ENCODE measurements around the gene C17orf113. TPM values are rescaled to one million over a fixed set of nuclear protein-coding genes. Genes with fewer than 3 reads are reported as not detected.

The C17orf113 gene
- total and polyA plus RNA-seq, 4 donors = 0.12 to 0.17 (median 0.14) TPM; not detected in 1

- Histone ChIP-seq H3K27ac (ENCODE audit: low read depth in 1 of 2, low read length in 2 of 2) (no peak overlapping the region), H3K27me3 (ENCODE audit: control insufficient read depth in 4 of 4, insufficient read depth in 4 of 4, low read length in 3 of 4) (no peaks in the 10 kb centered on the region), H3K9ac (ENCODE audit: low read depth in 1 of 2, low read length in 2 of 2) (no peak overlapping the region), H3K4me3 (ENCODE audit: low read depth in 1 of 3, low read length in 3 of 3) (no peak overlapping the region), H3K4me1 (ENCODE audit: control insufficient read depth in 4 of 4, insufficient read depth in 4 of 4, low read length in 3 of 4) (peaks cover 0 to 41% (median 33%) of the 10 kb centered on the region in 4 donors), H3K9me3 (ENCODE audit: control insufficient read depth in 4 of 4, low read length in 3 of 4) (no peaks in the 10 kb centered on the region), H3K36me3 (ENCODE audit: control insufficient read depth in 4 of 4, insufficient read depth in 3 of 4, low read depth in 1 of 4, low read length in 3 of 4) (peaks cover 3 to 8% (median 6%) of the 10 kb centered on the region in 4 donors)
- DNase-seq (ENCODE audit: low spot score) = no peak
- WGBS = 38% methylated on average over 3 of the region's 3 CpGs
- no peak for TF ChIP-seq RXRA (IDR thresholded peaks at IDR 0.05)
Observed at GRCh38 chr17:42018339-42018738, 32.1 kb downstream of the C17orf113 start.

- TF ChIP-seq SP1 (IDR thresholded peaks at IDR 0.05) = no peak
- TF ChIP-seq, protein P1, sequence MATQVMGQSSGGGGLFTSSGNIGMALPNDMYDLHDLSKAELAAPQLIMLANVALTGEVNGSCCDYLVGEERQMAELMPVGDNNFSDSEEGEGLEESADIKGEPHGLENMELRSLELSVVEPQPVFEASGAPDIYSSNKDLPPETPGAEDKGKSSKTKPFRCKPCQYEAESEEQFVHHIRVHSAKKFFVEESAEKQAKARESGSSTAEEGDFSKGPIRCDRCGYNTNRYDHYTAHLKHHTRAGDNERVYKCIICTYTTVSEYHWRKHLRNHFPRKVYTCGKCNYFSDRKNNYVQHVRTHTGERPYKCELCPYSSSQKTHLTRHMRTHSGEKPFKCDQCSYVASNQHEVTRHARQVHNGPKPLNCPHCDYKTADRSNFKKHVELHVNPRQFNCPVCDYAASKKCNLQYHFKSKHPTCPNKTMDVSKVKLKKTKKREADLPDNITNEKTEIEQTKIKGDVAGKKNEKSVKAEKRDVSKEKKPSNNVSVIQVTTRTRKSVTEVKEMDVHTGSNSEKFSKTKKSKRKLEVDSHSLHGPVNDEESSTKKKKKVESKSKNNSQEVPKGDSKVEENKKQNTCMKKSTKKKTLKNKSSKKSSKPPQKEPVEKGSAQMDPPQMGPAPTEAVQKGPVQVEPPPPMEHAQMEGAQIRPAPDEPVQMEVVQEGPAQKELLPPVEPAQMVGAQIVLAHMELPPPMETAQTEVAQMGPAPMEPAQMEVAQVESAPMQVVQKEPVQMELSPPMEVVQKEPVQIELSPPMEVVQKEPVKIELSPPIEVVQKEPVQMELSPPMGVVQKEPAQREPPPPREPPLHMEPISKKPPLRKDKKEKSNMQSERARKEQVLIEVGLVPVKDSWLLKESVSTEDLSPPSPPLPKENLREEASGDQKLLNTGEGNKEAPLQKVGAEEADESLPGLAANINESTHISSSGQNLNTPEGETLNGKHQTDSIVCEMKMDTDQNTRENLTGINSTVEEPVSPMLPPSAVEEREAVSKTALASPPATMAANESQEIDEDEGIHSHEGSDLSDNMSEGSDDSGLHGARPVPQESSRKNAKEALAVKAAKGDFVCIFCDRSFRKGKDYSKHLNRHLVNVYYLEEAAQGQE (IDR thresholded peaks at IDR 0.05) = no peak
- TF ChIP-seq YY1 (IDR thresholded peaks at IDR 0.05) = no peak
- TF ChIP-seq ZBTB33 (IDR thresholded peaks at IDR 0.05) = no peak
- Histone ChIP-seq H3K27me3 (ENCODE audit: control insufficient read depth in 4 of 4, insufficient read depth in 4 of 4, low read length in 3 of 4) (no peaks in the 10 kb centered on the region), H3K4me3 (ENCODE audit: low read depth in 1 of 3, low read length in 3 of 3) (peak overlapping the region; percentile 77 to 96 (median 96)), H3K36me3 (ENCODE audit: control insufficient read depth in 4 of 4, insufficient read depth in 3 of 4, low read depth in 1 of 4, low read length in 3 of 4) (peaks cover 3 to 8% (median 6%) of the 10 kb centered on the region in 4 donors), H3K9me3 (ENCODE audit: control insufficient read depth in 4 of 4, low read length in 3 of 4) (no peaks in the 10 kb centered on the region), H3K4me1 (ENCODE audit: control insufficient read depth in 4 of 4, insufficient read depth in 4 of 4, low read length in 3 of 4) (peaks cover 0 to 36% (median 31%) of the 10 kb centered on the region in 4 donors), H3K9ac (ENCODE audit: low read depth in 1 of 2, low read length in 2 of 2) (peak overlapping the region; percentile 77 to 99), H3K27ac (ENCODE audit: low read depth in 1 of 2, low read length in 2 of 2) (peak overlapping the region; percentile 88 to 94)
- no peak for DNase-seq (ENCODE audit: low spot score)
- 9% methylated on average over 11 of the region's 11 CpGs for WGBS
Observed at GRCh38 chr17:42017866-42018200, 32.6 kb downstream of the C17orf113 start.

GRCh38 chr17:42016941-42017865, 33.2 kb downstream of the C17orf113 start, which contains the start of gene DNAJC7:
DNAJC7 (minus strand) TSS chr17:42017439; CDS start chr17:42017416, 23 bp downstream.
- DNase-seq (ENCODE audit: low spot score) = peak; percentile 87
- Histone ChIP-seq H3K9ac (ENCODE audit: low read depth in 1 of 2, low read length in 2 of 2) (peak within 1 kb of the TSS; percentile 83 to 99), H3K36me3 (ENCODE audit: control insufficient read depth in 4 of 4, insufficient read depth in 3 of 4, low read depth in 1 of 4, low read length in 3 of 4) (peaks cover under 1 to 2% (median 1%) of the 10 kb centered on the region in 4 donors), H3K27ac (ENCODE audit: low read depth in 1 of 2, low read length in 2 of 2) (peak within 1 kb of the TSS; percentile 88 to 94), H3K27me3 (ENCODE audit: control insufficient read depth in 4 of 4, insufficient read depth in 4 of 4, low read length in 3 of 4) (no peaks in the 10 kb centered on the region), H3K4me3 (ENCODE audit: low read depth in 1 of 3, low read length in 3 of 3) (peak within 1 kb of the TSS; percentile 77 to 96 (median 96)), H3K9me3 (ENCODE audit: control insufficient read depth in 4 of 4, low read length in 3 of 4) (no peaks in the 10 kb centered on the region), H3K4me1 (ENCODE audit: control insufficient read depth in 4 of 4, insufficient read depth in 4 of 4, low read length in 3 of 4) (peaks cover 0 to 36% (median 26%) of the 10 kb centered on the region in 4 donors)
- TF ChIP-seq YY1 (IDR thresholded peaks at IDR 0.05) (peak; percentile 99), SP1 (IDR thresholded peaks at IDR 0.05) (peak; percentile 52), RXRA (IDR thresholded peaks at IDR 0.05) (no peak), EGR1 (IDR thresholded peaks at IDR 0.05; ENCODE audit: low read depth in 2 of 2) (peak in 1 of 2 donors; percentile 84), MAX (IDR thresholded peaks at IDR 0.05) (no peak), TAF1 (conservative IDR thresholded peaks at IDR 0.05) (peak; percentile 70), GABPA (IDR thresholded peaks at IDR 0.05 in 1 of 2, conservative IDR thresholded peaks at IDR 0.05 in 1 of 2) (peak; percentile 71 to 92)
- TF ChIP-seq, protein P1 (IDR thresholded peaks at IDR 0.05) = peak; percentile 61
- WGBS = under 1% methylated on average over 70 of the region's 70 CpGs

Measured in liver (tissue), 9 donors.